ENCODE data around the gene KANSL2.

GRCh38 chr12:48686037-48686595, 4.1 kb upstream of the KANSL2 start:
- no peak for TF ChIP-seq CTCF (IDR thresholded peaks at IDR 0.05)
- no peak for TF ChIP-seq POLR2A (IDR thresholded peaks at IDR 0.05)

Measured in lower leg skin (tissue), 3 donors.